ENCODE measurements around the gene TTC3. TPM values are rescaled to one million over a fixed set of nuclear protein-coding genes. Genes with fewer than 3 reads are reported as not detected.

TTC3 gene
- total RNA-seq, 3 donors from 2014 or later: 67.2 to 126 (median 98.1) TPM

DNA sequence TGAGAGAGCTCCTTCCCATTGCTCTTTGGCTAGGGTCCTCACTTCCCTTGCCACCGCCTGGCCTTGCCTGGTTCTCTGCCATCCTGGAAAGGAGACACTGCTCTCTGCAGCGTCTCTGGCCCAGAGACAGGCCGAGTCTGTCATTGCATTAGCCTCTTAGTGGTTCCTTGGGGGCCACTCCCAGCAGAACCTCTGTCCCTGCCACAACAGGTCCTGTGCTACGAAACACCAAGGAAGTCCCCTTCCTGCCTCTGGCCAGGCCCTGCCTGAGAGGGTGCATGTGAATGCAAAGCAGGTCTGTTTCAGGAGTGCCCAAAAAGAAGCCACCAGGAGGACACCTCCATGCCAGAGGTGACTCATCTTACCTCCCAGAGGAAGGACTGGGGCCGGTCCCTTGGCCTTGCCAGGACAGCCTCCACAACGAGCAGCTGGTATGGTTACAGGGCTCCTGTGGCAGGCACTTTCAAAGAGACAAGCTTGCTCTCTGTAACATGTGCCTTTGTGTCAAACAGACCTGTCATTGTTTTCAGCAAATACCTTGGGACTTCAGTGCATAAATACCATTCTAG is 134.5 kb downstream of the TTC3 start:
- no peaks in the 10 kb centered on the region for H3K36me3 ChIP-seq (ENCODE audit: low read depth)
- intact Hi-C loops (cut with DNase I, micrococcal nuclease): no loop called here
- no peaks in the 10 kb centered on the region for H3K9me3 ChIP-seq
- TF ChIP-seq, protein P1, sequence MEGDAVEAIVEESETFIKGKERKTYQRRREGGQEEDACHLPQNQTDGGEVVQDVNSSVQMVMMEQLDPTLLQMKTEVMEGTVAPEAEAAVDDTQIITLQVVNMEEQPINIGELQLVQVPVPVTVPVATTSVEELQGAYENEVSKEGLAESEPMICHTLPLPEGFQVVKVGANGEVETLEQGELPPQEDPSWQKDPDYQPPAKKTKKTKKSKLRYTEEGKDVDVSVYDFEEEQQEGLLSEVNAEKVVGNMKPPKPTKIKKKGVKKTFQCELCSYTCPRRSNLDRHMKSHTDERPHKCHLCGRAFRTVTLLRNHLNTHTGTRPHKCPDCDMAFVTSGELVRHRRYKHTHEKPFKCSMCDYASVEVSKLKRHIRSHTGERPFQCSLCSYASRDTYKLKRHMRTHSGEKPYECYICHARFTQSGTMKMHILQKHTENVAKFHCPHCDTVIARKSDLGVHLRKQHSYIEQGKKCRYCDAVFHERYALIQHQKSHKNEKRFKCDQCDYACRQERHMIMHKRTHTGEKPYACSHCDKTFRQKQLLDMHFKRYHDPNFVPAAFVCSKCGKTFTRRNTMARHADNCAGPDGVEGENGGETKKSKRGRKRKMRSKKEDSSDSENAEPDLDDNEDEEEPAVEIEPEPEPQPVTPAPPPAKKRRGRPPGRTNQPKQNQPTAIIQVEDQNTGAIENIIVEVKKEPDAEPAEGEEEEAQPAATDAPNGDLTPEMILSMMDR (IDR thresholded peaks at IDR 0.05): no peak
- DNase-seq (no peak), ATAC-seq (peak; percentile 73)
- H3K4me1 ChIP-seq (ENCODE audit: low read depth): no peaks in the 10 kb centered on the region
- H3K4me3 ChIP-seq: no peak overlapping the region

DNA sequence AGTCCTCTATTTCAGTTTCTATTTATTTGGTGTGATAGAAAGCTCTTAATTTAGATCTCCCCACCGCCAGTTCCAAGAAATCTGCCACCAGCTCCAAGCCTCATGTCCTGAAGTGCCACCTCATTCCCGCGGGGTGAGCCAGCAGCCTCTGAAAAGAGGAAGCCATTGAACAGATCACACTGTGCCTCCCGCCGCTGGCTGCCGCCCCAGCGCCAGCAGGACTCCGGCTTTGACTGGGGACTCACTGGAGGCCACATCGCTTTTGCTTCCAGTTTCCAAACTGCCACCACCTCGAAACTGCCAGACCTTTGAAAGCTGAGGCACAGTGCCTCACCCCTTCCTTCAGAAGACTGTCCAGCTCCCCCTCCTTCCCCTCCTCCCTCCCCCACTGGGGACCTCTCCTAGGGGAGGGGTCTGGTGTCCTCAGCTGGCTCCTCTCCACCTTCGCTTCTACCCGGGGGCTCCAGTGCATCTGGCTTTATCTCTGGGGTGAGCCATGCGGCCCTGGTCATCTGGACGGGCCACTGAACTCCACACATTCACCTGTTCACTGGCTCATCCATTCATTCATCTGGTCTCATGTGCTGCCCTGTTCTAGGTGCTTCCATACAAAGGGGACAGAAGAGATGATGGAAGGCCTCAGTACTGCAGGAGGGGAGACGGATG is 135.1 kb downstream of the TTC3 start:
- Histone ChIP-seq H3K9me3 (no peaks in the 10 kb centered on the region), H3K36me3 (ENCODE audit: low read depth) (no peaks in the 10 kb centered on the region), H3K4me1 (ENCODE audit: low read depth) (no peaks in the 10 kb centered on the region), H3K4me3 (no peak overlapping the region)
- intact Hi-C loops (cut with DNase I, micrococcal nuclease): no loop called here
- TF ChIP-seq, protein P1 (IDR thresholded peaks at IDR 0.05): no peak
- peak; percentile 77 for ATAC-seq
- peak; percentile 27 to 73 (median 54) for DNase-seq

DNA sequence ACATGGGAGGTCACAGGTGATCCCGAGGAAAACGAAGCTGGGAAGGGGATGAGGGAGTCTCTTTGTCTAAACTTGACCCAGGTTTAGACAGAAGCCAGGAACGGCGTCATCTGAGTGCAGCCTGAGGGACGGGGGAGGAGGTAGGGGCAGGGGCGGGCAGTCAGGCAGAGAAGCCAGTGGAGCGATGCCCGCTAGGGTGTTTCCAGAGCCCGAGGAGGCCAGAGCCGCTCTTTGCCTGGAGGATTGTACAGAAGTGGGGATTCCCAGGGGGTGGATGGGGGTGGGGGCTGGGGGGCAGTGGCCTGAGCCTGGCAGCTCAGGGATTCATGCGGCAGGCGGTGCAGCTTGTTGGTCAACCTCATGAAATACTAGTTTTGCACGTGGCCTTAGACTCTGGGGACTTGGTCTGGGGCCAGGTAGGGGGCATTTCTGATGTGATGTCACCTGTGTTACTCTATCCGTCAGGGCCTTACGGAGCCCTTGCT is 135.7 kb downstream of the TTC3 start:
- DNase-seq (no peak), ATAC-seq (peak; percentile 8)
- no peaks in the 10 kb centered on the region for H3K4me1 ChIP-seq (ENCODE audit: low read depth)
- no peak overlapping the region for H3K4me3 ChIP-seq
- intact Hi-C loops (cut with DNase I, micrococcal nuclease): no loop called here
- H3K9me3 ChIP-seq: no peaks in the 10 kb centered on the region
- H3K36me3 ChIP-seq (ENCODE audit: low read depth): no peaks in the 10 kb centered on the region
- TF ChIP-seq, protein P1 (IDR thresholded peaks at IDR 0.05): no peak

DNA sequence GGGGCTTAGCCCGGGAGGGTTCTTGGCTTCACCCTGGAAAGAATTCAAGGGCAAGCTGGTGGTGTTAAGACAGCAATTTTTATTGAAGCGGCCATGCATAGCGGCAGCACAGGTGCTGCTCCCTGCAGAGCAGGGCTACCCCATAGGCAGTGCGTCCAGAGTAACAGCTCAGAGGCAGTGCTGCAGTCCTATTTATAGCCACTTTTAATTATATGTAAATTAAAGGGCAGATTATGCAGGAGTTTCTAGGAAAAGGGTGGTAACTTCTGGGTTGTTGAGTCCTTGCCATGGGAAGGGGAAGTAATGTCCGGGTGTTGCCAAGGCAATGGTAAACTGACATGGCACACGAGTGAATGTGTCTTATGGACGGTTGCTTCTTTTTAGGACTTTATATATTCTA is 137.1 kb downstream of the TTC3 start:
- Histone ChIP-seq H3K9me3 (no peaks in the 10 kb centered on the region), H3K36me3 (ENCODE audit: low read depth) (no peaks in the 10 kb centered on the region), H3K4me3 (no peak overlapping the region), H3K4me1 (ENCODE audit: low read depth) (no peaks in the 10 kb centered on the region)
- DNase-seq (no peak), ATAC-seq (no peak)
- TF ChIP-seq, protein P1 (IDR thresholded peaks at IDR 0.05): no peak
- intact Hi-C loops (cut with DNase I, micrococcal nuclease): no loop called here

DNA sequence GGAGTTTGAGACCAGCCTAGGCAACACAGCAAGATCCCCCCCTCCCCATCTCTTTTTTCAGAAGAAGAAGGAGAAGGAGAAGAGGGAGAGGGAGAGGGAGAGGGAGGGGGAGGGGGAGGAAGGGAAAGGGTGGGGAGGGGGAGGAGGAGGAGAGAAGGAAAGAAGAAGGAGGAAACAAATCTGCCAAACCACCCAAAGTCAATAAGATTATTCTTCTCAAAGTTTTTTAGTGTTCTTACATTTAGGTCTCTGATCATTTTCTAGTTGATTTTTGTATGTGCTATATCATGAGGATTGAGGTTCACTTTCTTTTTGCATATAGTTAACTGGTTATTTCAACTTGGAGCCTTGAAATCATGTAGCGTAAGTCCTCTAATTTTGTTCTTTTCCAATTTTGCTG is 137.7 kb downstream of the TTC3 start:
- TF ChIP-seq, protein P1 (IDR thresholded peaks at IDR 0.05): no peak
- Histone ChIP-seq H3K4me3 (no peak overlapping the region), H3K4me1 (ENCODE audit: low read depth) (no peaks in the 10 kb centered on the region), H3K9me3 (no peaks in the 10 kb centered on the region), H3K36me3 (ENCODE audit: low read depth) (no peaks in the 10 kb centered on the region)
- DNase-seq: no peak
- ATAC-seq: no peak
- intact Hi-C loops (cut with DNase I, micrococcal nuclease): no loop called here

Measured in mucosa of descending colon (tissue), 3 donors.